ENCODE data around the gene TAAR5. TPM values are rescaled to one million over a fixed set of nuclear protein-coding genes. Genes with fewer than 3 reads are reported as not detected.
"Not testable (repeated sequence)": the region's sequence is repeated elsewhere in the genome, so short reads cannot be mapped to it uniquely, and the experiment has no call there.

Gene TAAR5
- total RNA-seq, result not detected in 2 replicates

- DNase-seq (ENCODE audit: low read depth in 2 of 2), result no peak
Measured at GRCh38 chr6:132589454-132589853, at the start of gene TAAR5. TSS of gene TAAR5 (minus strand) at chr6:132589741. CDS start at chr6:132589686, 55 bp downstream.

GRCh38 chr6:132637135-132637534 is 47.6 kb upstream of the TAAR5 start:
- DNase-seq (ENCODE audit: low read depth in 2 of 2), result not testable (repeated sequence)

GRCh38 chr6:132635906-132636305 is 46.4 kb upstream of the TAAR5 start:
- not testable (repeated sequence) for DNase-seq (ENCODE audit: low read depth in 2 of 2)

GRCh38 chr6:132635288-132635687 is 45.7 kb upstream of the TAAR5 start:
- DNase-seq (ENCODE audit: low read depth in 2 of 2), result not testable (repeated sequence)

- DNase-seq (ENCODE audit: low read depth in 2 of 2), result no peak
Measured at GRCh38 chr6:132634796-132635195, 45.3 kb upstream of the TAAR5 start.

- DNase-seq (ENCODE audit: low read depth in 2 of 2), result no peak
Measured at GRCh38 chr6:132633362-132633761, 43.8 kb upstream of the TAAR5 start.

GRCh38 chr6:132624175-132624574 is 34.6 kb upstream of the TAAR5 start, which contains the start of gene TAAR2:
TSS of gene TAAR2 (minus strand) at chr6:132624275. CDS start at chr6:132624275, 0 bp downstream.
- DNase-seq (ENCODE audit: low read depth in 2 of 2), result no peak

GRCh38 chr6:132623106-132623845 is 33.7 kb upstream of the TAAR5 start:
- DNase-seq (ENCODE audit: low read depth in 2 of 2), result no peak

- DNase-seq (ENCODE audit: low read depth in 2 of 2), result no peak
Measured at GRCh38 chr6:132616677-132617076, 27.1 kb upstream of the TAAR5 start.

- DNase-seq (ENCODE audit: low read depth in 2 of 2), result no peak
Measured at GRCh38 chr6:132614554-132614953, 25.0 kb upstream of the TAAR5 start.

- DNase-seq (ENCODE audit: low read depth in 2 of 2), result no peak
Measured at GRCh38 chr6:132612449-132613108, 23.0 kb upstream of the TAAR5 start.

- DNase-seq (ENCODE audit: low read depth in 2 of 2), result no peak
Measured at GRCh38 chr6:132611616-132612015, 22.1 kb upstream of the TAAR5 start.

GRCh38 chr6:132607544-132608233 is 18.1 kb upstream of the TAAR5 start:
- no peak for DNase-seq (ENCODE audit: low read depth in 2 of 2)

GRCh38 chr6:132604635-132605152 is 15.2 kb upstream of the TAAR5 start:
- DNase-seq (ENCODE audit: low read depth in 2 of 2), result no peak

GRCh38 chr6:132600900-132601299 is 11.4 kb upstream of the TAAR5 start:
- DNase-seq (ENCODE audit: low read depth in 2 of 2), result not testable (repeated sequence)

- no peak for DNase-seq (ENCODE audit: low read depth in 2 of 2)
Measured at GRCh38 chr6:132598473-132598872, 8.9 kb upstream of the TAAR5 start.

- no peak for DNase-seq (ENCODE audit: low read depth in 2 of 2)
Measured at GRCh38 chr6:132596201-132596600, 6.7 kb upstream of the TAAR5 start.

GRCh38 chr6:132592855-132593254 is 3.3 kb upstream of the TAAR5 start:
- DNase-seq (ENCODE audit: low read depth in 2 of 2), result no peak

GRCh38 chr6:132590362-132590761 is 821 bp upstream of the TAAR5 start:
- DNase-seq (ENCODE audit: low read depth in 2 of 2), result no peak

GRCh38 chr6:132587424-132587823 is 2.1 kb downstream of the TAAR5 start:
- DNase-seq (ENCODE audit: low read depth in 2 of 2), result no peak

- DNase-seq (ENCODE audit: low read depth in 2 of 2), result no peak
Measured at GRCh38 chr6:132584698-132585097, 4.8 kb downstream of the TAAR5 start.

GRCh38 chr6:132571774-132572173 is 17.8 kb downstream of the TAAR5 start:
- no peak for DNase-seq (ENCODE audit: low read depth in 2 of 2)
